H1 (cell line): Measurements from ENCODE around the gene NDUFA1.
"Not testable (repeated sequence)": the region's sequence is repeated elsewhere in the genome, so short reads cannot be mapped to it uniquely, and the experiment has no call there.

Source experiments
- CREB1 ChIP-seq: IDR thresholded peaks from 2 replicates; pipeline ENCODE4 v1.6.1; 2012; ENCODE audit warnings: inconsistent platforms
- CTCF ChIP-seq, 3 experiments: IDR thresholded peaks; 1 replicate in 2 of 3; 2 replicates in 1 of 3; pipeline versions ENCODE4 v1.5.1 to v1.6.1; 2011; ENCODE audit warnings: low read length in 3 of 3, mild to moderate bottlenecking in 3 of 3, inconsistent platforms in 2 of 3, low read depth in 1 of 3, moderate library complexity in 1 of 3; ENCODE audit not compliant: insufficient read depth in 1 of 3; ENCODE audit errors: control extremely low read depth in 1 of 3
- GABPA ChIP-seq: IDR thresholded peaks from 2 replicates; pipeline ENCODE4 v1.6.1; 2011; ENCODE audit warnings: mild to moderate bottlenecking, low read length, moderate library complexity, borderline replicate concordance; ENCODE audit not compliant: insufficient read depth
- GTF2F1 ChIP-seq: IDR thresholded peaks from 2 replicates; pipeline ENCODE4 v1.6.1; 2012; ENCODE audit warnings: low read depth, low read length, improper control_type of control experiment, borderline replicate concordance
- MAFK ChIP-seq: IDR thresholded peaks from 2 replicates; pipeline ENCODE4 v1.6.1; 2012; ENCODE audit warnings: low read depth, mild to moderate bottlenecking, improper control_type of control experiment, low read length
- POLR2AphosphoS5 ChIP-seq: IDR thresholded peaks from 2 replicates; pipeline ENCODE4 v1.6.1; 2011; ENCODE audit warnings: low read depth, low read length
- RAD21 ChIP-seq, 2 experiments: IDR thresholded peaks in 1 of 2; conservative IDR thresholded peaks in 1 of 2; 2 replicates each; pipeline ENCODE4 v1.6.1; 2011; ENCODE audit warnings: low read depth in 2 of 2, low read length in 2 of 2, improper control_type of control experiment in 1 of 2, inconsistent platforms in 1 of 2, mild to moderate bottlenecking in 1 of 2, moderate library complexity in 1 of 2
- SP1 ChIP-seq: IDR thresholded peaks from 2 replicates; pipeline ENCODE4 v1.6.1; 2011; ENCODE audit warnings: low read depth, low read length
- TF ChIP-seq, protein P1 (sequence below): IDR thresholded peaks from 2 replicates; pipeline ENCODE4 v1.6.1; 2012; ENCODE audit warnings: inconsistent platforms

GRCh38 chrX:119890626-119891025 is 19.0 kb downstream of the NDUFA1 start:
- TF ChIP-seq CTCF (IDR thresholded peaks at IDR 0.05; ENCODE audit: control extremely low read depth in 1 of 3, insufficient read depth in 1 of 3, low read depth in 1 of 3, low read length in 3 of 3); POLR2AphosphoS5; SP1; CREB1; RAD21 (IDR thresholded peaks at IDR 0.05 in 1 of 2, conservative IDR thresholded peaks at IDR 0.05 in 1 of 2; ENCODE audit: low read depth in 2 of 2, low read length in 2 of 2); GABPA; MAFK; GTF2F1: not testable (repeated sequence)
- TF ChIP-seq, protein P1, sequence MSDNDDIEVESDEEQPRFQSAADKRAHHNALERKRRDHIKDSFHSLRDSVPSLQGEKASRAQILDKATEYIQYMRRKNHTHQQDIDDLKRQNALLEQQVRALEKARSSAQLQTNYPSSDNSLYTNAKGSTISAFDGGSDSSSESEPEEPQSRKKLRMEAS = not testable (repeated sequence)
